ENCODE results near the gene ASB7. TPM values are rescaled to one million over a fixed set of nuclear protein-coding genes. Genes with fewer than 3 reads are reported as not detected.
"Not testable (repeated sequence)": the region's sequence is repeated elsewhere in the genome, so short reads cannot be mapped to it uniquely, and the experiment has no call there.

Gene ASB7
- total and polyA plus RNA-seq, 8 donors, result 10.8 to 14.6 (median 13.2) TPM

- Histone ChIP-seq H3K27ac (no peak overlapping the region), H3K4me1 (no peaks in the 10 kb centered on the region), H3K9me3 (no peaks in the 10 kb centered on the region), H3K4me3 (no peak overlapping the region), H3K27me3 (no peaks in the 10 kb centered on the region), H3K36me3 (no peaks in the 10 kb centered on the region)
- intact Hi-C loops (cut with DNase I), result no loop called here
- no peak for DNase-seq
- TF ChIP-seq, protein P1, sequence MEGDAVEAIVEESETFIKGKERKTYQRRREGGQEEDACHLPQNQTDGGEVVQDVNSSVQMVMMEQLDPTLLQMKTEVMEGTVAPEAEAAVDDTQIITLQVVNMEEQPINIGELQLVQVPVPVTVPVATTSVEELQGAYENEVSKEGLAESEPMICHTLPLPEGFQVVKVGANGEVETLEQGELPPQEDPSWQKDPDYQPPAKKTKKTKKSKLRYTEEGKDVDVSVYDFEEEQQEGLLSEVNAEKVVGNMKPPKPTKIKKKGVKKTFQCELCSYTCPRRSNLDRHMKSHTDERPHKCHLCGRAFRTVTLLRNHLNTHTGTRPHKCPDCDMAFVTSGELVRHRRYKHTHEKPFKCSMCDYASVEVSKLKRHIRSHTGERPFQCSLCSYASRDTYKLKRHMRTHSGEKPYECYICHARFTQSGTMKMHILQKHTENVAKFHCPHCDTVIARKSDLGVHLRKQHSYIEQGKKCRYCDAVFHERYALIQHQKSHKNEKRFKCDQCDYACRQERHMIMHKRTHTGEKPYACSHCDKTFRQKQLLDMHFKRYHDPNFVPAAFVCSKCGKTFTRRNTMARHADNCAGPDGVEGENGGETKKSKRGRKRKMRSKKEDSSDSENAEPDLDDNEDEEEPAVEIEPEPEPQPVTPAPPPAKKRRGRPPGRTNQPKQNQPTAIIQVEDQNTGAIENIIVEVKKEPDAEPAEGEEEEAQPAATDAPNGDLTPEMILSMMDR (IDR thresholded peaks at IDR 0.05), result no peak
- no peak for ATAC-seq
Observed at GRCh38 chr15:100580414-100580813, 22.0 kb upstream of the ASB7 start.

GRCh38 chr15:100588638-100589242, 13.6 kb upstream of the ASB7 start:
- DNase-seq, result no peak

DNA sequence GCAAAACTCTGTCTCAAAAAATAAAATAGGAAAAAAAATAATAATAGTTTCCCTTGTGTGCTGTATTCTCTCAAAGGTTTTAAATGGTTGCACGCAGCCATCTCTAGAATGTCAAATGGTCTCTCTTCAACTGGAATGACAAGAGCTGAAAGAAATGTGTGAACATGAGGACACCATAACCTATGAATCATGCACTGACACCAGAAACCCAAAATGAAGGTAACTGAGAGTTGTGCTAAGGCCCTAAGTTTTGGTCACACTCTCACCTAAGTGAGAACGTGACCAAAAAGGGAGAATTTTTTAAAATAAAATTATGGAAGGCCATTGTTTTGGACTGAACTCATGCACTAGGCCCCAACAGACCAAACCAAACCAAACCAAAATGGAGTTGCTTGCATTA, 11.2 kb upstream of the ASB7 start:
- intact Hi-C loops (cut with DNase I), result not testable (repeated sequence)

More at GRCh38 chr15:100588638-100589242, 13.6 kb upstream of the ASB7 start:
- intact Hi-C loops (cut with DNase I), result no loop called here
- H3K4me3 ChIP-seq, result no peak overlapping the region
- TF ChIP-seq, protein P1 (IDR thresholded peaks at IDR 0.05), result no peak
- H3K27me3 ChIP-seq, result no peaks in the 10 kb centered on the region
- no peaks in the 10 kb centered on the region for H3K4me1 ChIP-seq
- H3K27ac ChIP-seq, result no peak overlapping the region
- H3K36me3 ChIP-seq, result no peaks in the 10 kb centered on the region
- ATAC-seq, result no peak
- peaks cover 4 to 30% of the 10 kb centered on the region in 2 donors for H3K9me3 ChIP-seq

GRCh38 chr15:100591835-100592234, 10.6 kb upstream of the ASB7 start:
- Histone ChIP-seq H3K4me3 (no peak overlapping the region), H3K27me3 (no peaks in the 10 kb centered on the region), H3K4me1 (peaks cover 0 to 13% of the 10 kb centered on the region in 2 donors), H3K27ac (no peak overlapping the region), H3K9me3 (peaks cover 4 to 30% of the 10 kb centered on the region in 2 donors), H3K36me3 (no peaks in the 10 kb centered on the region)
- ATAC-seq (no peak), DNase-seq (no peak)
- TF ChIP-seq, protein P1 (IDR thresholded peaks at IDR 0.05), result no peak
- intact Hi-C loops (cut with DNase I), result no loop called here

More for the DNA sequence above, 11.2 kb upstream of the ASB7 start:
- H3K9me3 ChIP-seq, result peaks cover 4 to 30% of the 10 kb centered on the region in 2 donors
- not testable (repeated sequence) for H3K27me3 ChIP-seq, DNase-seq, ATAC-seq, H3K4me1 ChIP-seq, H3K27ac ChIP-seq, H3K36me3 ChIP-seq, H3K4me3 ChIP-seq

DNA sequence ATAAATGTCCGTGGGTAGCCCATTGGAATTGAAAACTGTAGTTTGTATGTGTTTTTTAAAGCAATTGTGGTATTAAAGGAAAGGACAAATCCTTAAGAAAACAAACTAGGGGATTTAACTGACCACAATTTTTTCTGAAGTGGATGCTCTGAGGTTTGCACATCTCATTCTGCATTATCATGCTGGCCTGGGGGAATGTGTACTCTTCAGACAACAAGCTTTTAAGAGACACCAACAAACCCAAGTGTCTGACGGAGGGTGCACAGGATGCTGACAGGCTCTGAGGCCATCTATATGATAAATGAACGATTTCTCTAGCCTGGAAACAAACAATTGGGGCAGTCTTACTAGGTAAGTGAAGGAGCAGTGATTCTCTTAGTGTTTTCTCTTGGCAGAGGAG, 9.5 kb upstream of the ASB7 start:
- ATAC-seq, result no peak
- intact Hi-C loops (cut with DNase I), result no loop called here

More for the DNA sequence above, 9.5 kb upstream of the ASB7 start:
- TF ChIP-seq, protein P1 (IDR thresholded peaks at IDR 0.05), result no peak
- peaks cover 0 to 24% of the 10 kb centered on the region in 2 donors for H3K4me1 ChIP-seq
- H3K4me3 ChIP-seq, result no peak overlapping the region
- H3K27ac ChIP-seq, result no peak overlapping the region
- H3K9me3 ChIP-seq, result peaks cover 4 to 25% of the 10 kb centered on the region in 2 donors
- H3K36me3 ChIP-seq, result no peaks in the 10 kb centered on the region
- H3K27me3 ChIP-seq, result no peaks in the 10 kb centered on the region
- DNase-seq, result no peak

All from left lung (tissue), 10 donors.